ENCODE measurements around the gene SETBP1.

The SETBP1 gene

GRCh38 chr18:44793685-44794084, 113.0 kb downstream of the SETBP1 start:
- no peak for TF ChIP-seq CTCF (IDR thresholded peaks at IDR 0.05)
- Histone ChIP-seq H3K4me1 (no peaks in the 10 kb centered on the region), H3K27ac (no peak overlapping the region)

GRCh38 chr18:44795241-44795640, 114.6 kb downstream of the SETBP1 start:
- H3K4me2 ChIP-seq (ENCODE audit: low read length), result no peak overlapping the region
- H3K27me3 ChIP-seq (ENCODE audit: control insufficient read depth, insufficient read depth, low read length), result no peaks in the 10 kb centered on the region
- H3K36me3 ChIP-seq (ENCODE audit: control insufficient read depth, insufficient read depth, low read length), result no peaks in the 10 kb centered on the region
- peaks cover 4% of the 10 kb centered on the region for H3K4me1 ChIP-seq
- H3K9ac ChIP-seq, result no peak overlapping the region
- no peaks in the 10 kb centered on the region for H3K79me2 ChIP-seq
- no peak for TF ChIP-seq CTCF (IDR thresholded peaks at IDR 0.05)
- H2AFZ ChIP-seq, result no peak overlapping the region
- H3K4me3 ChIP-seq (ENCODE audit: low read depth, low read length), result no peak overlapping the region
- H3K27ac ChIP-seq, result no peak overlapping the region
- no peaks in the 10 kb centered on the region for H3K9me3 ChIP-seq (ENCODE audit: control insufficient read depth, low read length)

More at GRCh38 chr18:44793685-44794084, 113.0 kb downstream of the SETBP1 start:
- H2AFZ ChIP-seq, result no peak overlapping the region
- H3K4me2 ChIP-seq (ENCODE audit: low read length), result no peak overlapping the region
- H3K9ac ChIP-seq, result no peak overlapping the region
- H3K27me3 ChIP-seq (ENCODE audit: control insufficient read depth, insufficient read depth, low read length), result no peaks in the 10 kb centered on the region
- H3K79me2 ChIP-seq, result no peaks in the 10 kb centered on the region
- H3K36me3 ChIP-seq (ENCODE audit: control insufficient read depth, insufficient read depth, low read length), result no peaks in the 10 kb centered on the region
- no peaks in the 10 kb centered on the region for H3K9me3 ChIP-seq (ENCODE audit: control insufficient read depth, low read length)
- no peak overlapping the region for H3K4me3 ChIP-seq (ENCODE audit: low read depth, low read length)

- Histone ChIP-seq H3K27me3 (ENCODE audit: control insufficient read depth, insufficient read depth, low read length) (no peaks in the 10 kb centered on the region), H3K79me2 (no peaks in the 10 kb centered on the region), H3K27ac (no peak overlapping the region), H3K36me3 (ENCODE audit: control insufficient read depth, insufficient read depth, low read length) (no peaks in the 10 kb centered on the region), H2AFZ (no peak overlapping the region), H3K9me3 (ENCODE audit: control insufficient read depth, low read length) (no peaks in the 10 kb centered on the region), H3K4me3 (ENCODE audit: low read depth, low read length) (no peak overlapping the region), H3K4me2 (ENCODE audit: low read length) (no peak overlapping the region), H3K4me1 (peaks cover 4% of the 10 kb centered on the region), H3K9ac (no peak overlapping the region)
- no peak for TF ChIP-seq CTCF (IDR thresholded peaks at IDR 0.05)
These were observed 116.0 kb downstream of the SETBP1 start for GRCh38 chr18:44796429-44797428.

- H3K4me2 ChIP-seq (ENCODE audit: low read length), result no peak overlapping the region
- peaks cover 11% of the 10 kb centered on the region for H3K4me1 ChIP-seq
- no peak overlapping the region for H3K4me3 ChIP-seq (ENCODE audit: low read depth, low read length)
- no peaks in the 10 kb centered on the region for H3K9me3 ChIP-seq (ENCODE audit: control insufficient read depth, low read length)
- no peaks in the 10 kb centered on the region for H3K27me3 ChIP-seq (ENCODE audit: control insufficient read depth, insufficient read depth, low read length)
- H3K36me3 ChIP-seq (ENCODE audit: control insufficient read depth, insufficient read depth, low read length), result no peaks in the 10 kb centered on the region
- no peak overlapping the region for H3K27ac ChIP-seq
- TF ChIP-seq CTCF (IDR thresholded peaks at IDR 0.05), result no peak
- H2AFZ ChIP-seq, result no peak overlapping the region
- H3K9ac ChIP-seq, result no peak overlapping the region
- no peaks in the 10 kb centered on the region for H3K79me2 ChIP-seq
These were observed 117.9 kb downstream of the SETBP1 start for GRCh38 chr18:44798433-44799048.

All from parathyroid adenoma (tissue), 2 donors.